OCI-LY3 (cell line): ENCODE measurements around the gene SLCO2A1.

Experiments
- H2AFZ ChIP-seq: fragments of 200-600, 300-600 bp; shearing (Covaris generic); 2 replicates; pipeline ENCODE4 v1.6.0; 2014; ENCODE audit warnings: antibody characterized with exemption, low read depth, low read length
- H3K27ac ChIP-seq: fragments of 200-600, 300-600 bp; sonication (generic); 2 replicates; pipeline ENCODE4 v1.5.1; 2014; ENCODE audit warnings: mild to moderate bottlenecking, low read length, moderate library complexity, mixed read lengths
- H3K27me3 ChIP-seq: fragments of 200-600, 300-600 bp; sonication (generic); 2 replicates; pipeline ENCODE4 v1.6.1; 2014; ENCODE audit warnings: low read depth, low read length, mixed read lengths
- H3K36me3 ChIP-seq: fragments of 200-600, 300-600 bp; sonication (generic); replicated peaks from 2 replicates; pipeline ENCODE3; 2014; ENCODE audit warnings: low read depth, low read length, mixed read lengths
- H3K4me1 ChIP-seq: fragments of 300-600, 200-600 bp; sonication (generic); 2 replicates; pipeline ENCODE4 v1.6.1; 2014; ENCODE audit warnings: low read length, mixed read lengths
- H3K4me2 ChIP-seq: fragments of 200-600, 300-600 bp; sonication (generic); 2 replicates; pipeline ENCODE4 v1.6.1; 2014; ENCODE audit warnings: low read length, mixed read lengths
- H3K4me3 ChIP-seq: fragments of 300-600, 200-600 bp; sonication (generic); 2 replicates; pipeline ENCODE4 v1.5.1; 2014; ENCODE audit warnings: antibody characterized with exemption, mild to moderate bottlenecking, low read length, moderate library complexity
- H3K79me2 ChIP-seq: fragments of 300-600, 200-600 bp; shearing (Covaris generic); 2 replicates; pipeline ENCODE4 v1.6.1; 2014; ENCODE audit warnings: mild to moderate bottlenecking, low read length, mixed read lengths
- H3K9ac ChIP-seq: fragments of 300-600, 200-600 bp; shearing (Covaris generic); 2 replicates; pipeline ENCODE4 v1.6.0; 2014; ENCODE audit warnings: mild to moderate bottlenecking, low read length, moderate library complexity
- H3K9me3 ChIP-seq: fragments of 200-600, 300-600 bp; shearing (Covaris generic); 2 replicates; pipeline ENCODE4 v1.6.1; 2014; ENCODE audit warnings: low read length, mixed read lengths; ENCODE audit not compliant: insufficient read depth
- H4K20me1 ChIP-seq: fragments of 200-600, 300-600 bp; sonication (generic); 2 replicates; pipeline ENCODE4 v1.6.1; 2016; ENCODE audit warnings: low read length, mixed read lengths; ENCODE audit not compliant: insufficient read depth
- EZH2phosphoT487 ChIP-seq: fragments of 200-600 bp; shearing (Covaris generic); IDR thresholded peaks from 2 replicates; pipeline ENCODE4 v1.6.1; 2018; ENCODE audit warnings: antibody characterized with exemption, mixed run types, low read depth
- TF ChIP-seq, protein P1 (sequence below): fragments of 200-600, 300-600 bp; sonication (generic); IDR thresholded peaks from 2 replicates; pipeline ENCODE4 v1.5.1; 2014; ENCODE audit warnings: antibody characterized with exemption, low read length, low read depth

SLCO2A1 gene

DNA sequence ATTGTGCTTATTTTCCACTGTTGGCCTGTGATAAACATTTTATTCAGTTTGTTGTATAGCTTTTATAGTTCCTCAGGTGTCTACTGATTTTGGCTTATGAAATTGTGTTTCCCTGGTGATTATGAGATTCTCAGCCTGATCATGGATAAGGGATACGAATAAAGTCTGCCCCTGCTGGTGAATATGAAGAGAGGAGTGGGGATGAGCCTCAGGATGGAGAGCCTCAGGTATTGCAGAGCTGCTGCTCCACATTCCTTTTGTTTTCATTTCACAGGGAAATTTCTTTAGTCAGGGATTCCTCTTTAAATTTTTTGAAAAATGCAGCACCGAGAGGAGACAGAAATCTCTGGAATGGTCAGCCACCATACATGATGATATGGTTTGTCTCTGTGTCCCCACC is 119.3 kb downstream of the SLCO2A1 start:
- no peaks in the 10 kb centered on the region for H3K79me2 ChIP-seq
- H3K9me3 ChIP-seq, result no peaks in the 10 kb centered on the region; the same call in 1 of the 2 replicates
- H3K4me2 ChIP-seq, result no peak overlapping the region
- H3K9ac ChIP-seq, result no peak overlapping the region
- TF ChIP-seq EZH2phosphoT487, result no peak
- TF ChIP-seq, protein P1, sequence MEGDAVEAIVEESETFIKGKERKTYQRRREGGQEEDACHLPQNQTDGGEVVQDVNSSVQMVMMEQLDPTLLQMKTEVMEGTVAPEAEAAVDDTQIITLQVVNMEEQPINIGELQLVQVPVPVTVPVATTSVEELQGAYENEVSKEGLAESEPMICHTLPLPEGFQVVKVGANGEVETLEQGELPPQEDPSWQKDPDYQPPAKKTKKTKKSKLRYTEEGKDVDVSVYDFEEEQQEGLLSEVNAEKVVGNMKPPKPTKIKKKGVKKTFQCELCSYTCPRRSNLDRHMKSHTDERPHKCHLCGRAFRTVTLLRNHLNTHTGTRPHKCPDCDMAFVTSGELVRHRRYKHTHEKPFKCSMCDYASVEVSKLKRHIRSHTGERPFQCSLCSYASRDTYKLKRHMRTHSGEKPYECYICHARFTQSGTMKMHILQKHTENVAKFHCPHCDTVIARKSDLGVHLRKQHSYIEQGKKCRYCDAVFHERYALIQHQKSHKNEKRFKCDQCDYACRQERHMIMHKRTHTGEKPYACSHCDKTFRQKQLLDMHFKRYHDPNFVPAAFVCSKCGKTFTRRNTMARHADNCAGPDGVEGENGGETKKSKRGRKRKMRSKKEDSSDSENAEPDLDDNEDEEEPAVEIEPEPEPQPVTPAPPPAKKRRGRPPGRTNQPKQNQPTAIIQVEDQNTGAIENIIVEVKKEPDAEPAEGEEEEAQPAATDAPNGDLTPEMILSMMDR, result no peak
- H3K36me3 ChIP-seq, result no peaks in the 10 kb centered on the region
- no peaks in the 10 kb centered on the region for H4K20me1 ChIP-seq
- H3K4me3 ChIP-seq, result no peak overlapping the region
- H3K27me3 ChIP-seq, result peaks cover 22% of the 10 kb centered on the region; the same call in 1 of the 2 replicates
- H3K27ac ChIP-seq, result no peak overlapping the region
- H2AFZ ChIP-seq, result no peak overlapping the region
- no peaks in the 10 kb centered on the region for H3K4me1 ChIP-seq

GRCh38 chr3:133905376-133905775 is 124.3 kb downstream of the SLCO2A1 start:
- no peak overlapping the region for H3K27ac ChIP-seq
- TF ChIP-seq EZH2phosphoT487, result no peak
- TF ChIP-seq, protein P1, result no peak
- H3K27me3 ChIP-seq, result peaks cover 9% of the 10 kb centered on the region; the same call in 1 of the 2 replicates

GRCh38 chr3:133901847-133902246 is 127.9 kb downstream of the SLCO2A1 start:
- Histone ChIP-seq H2AFZ (no peak overlapping the region), H3K4me1 (no peaks in the 10 kb centered on the region), H3K4me2 (no peak overlapping the region), H4K20me1 (no peaks in the 10 kb centered on the region), H3K27me3 (peaks cover 16% of the 10 kb centered on the region), H3K9me3 (no peaks in the 10 kb centered on the region), H3K27ac (no peak overlapping the region), H3K79me2 (no peaks in the 10 kb centered on the region), H3K9ac (no peak overlapping the region), H3K36me3 (no peaks in the 10 kb centered on the region), H3K4me3 (no peak overlapping the region)
- TF ChIP-seq, protein P1, result no peak
- no peak for TF ChIP-seq EZH2phosphoT487

More at GRCh38 chr3:133905376-133905775, 124.3 kb downstream of the SLCO2A1 start:
- Histone ChIP-seq H4K20me1 (no peaks in the 10 kb centered on the region), H3K79me2 (no peaks in the 10 kb centered on the region), H3K4me2 (no peak overlapping the region), H3K36me3 (no peaks in the 10 kb centered on the region), H3K9ac (no peak overlapping the region), H3K9me3 (no peaks in the 10 kb centered on the region), H3K4me1 (no peaks in the 10 kb centered on the region), H3K4me3 (no peak overlapping the region), H2AFZ (no peak overlapping the region)

- no peak overlapping the region for H2AFZ ChIP-seq
- H3K4me2 ChIP-seq, result no peak overlapping the region
- H3K27ac ChIP-seq, result no peak overlapping the region
- no peaks in the 10 kb centered on the region for H3K9me3 ChIP-seq
- H3K9ac ChIP-seq, result no peak overlapping the region
- H3K36me3 ChIP-seq, result no peaks in the 10 kb centered on the region
- TF ChIP-seq, protein P1, result peak; percentile 21; the same call in 1 of the 2 replicates
- no peak for TF ChIP-seq EZH2phosphoT487
- H3K79me2 ChIP-seq, result no peaks in the 10 kb centered on the region
- no peaks in the 10 kb centered on the region for H4K20me1 ChIP-seq
- H3K4me3 ChIP-seq, result no peak overlapping the region
- no peaks in the 10 kb centered on the region for H3K4me1 ChIP-seq
- H3K27me3 ChIP-seq, result peaks cover 20% of the 10 kb centered on the region
Measured at GRCh38 chr3:133901083-133901482, 128.6 kb downstream of the SLCO2A1 start.
